Measurements from ENCODE around the gene PARP6. TPM values are rescaled to one million over a fixed set of nuclear protein-coding genes. Genes with fewer than 3 reads are reported as not detected.

PARP6 gene
- total and polyA plus RNA-seq, 8 donors = 29.6 to 101 (median 63.6) TPM

GRCh38 chr15:72230197-72231065 lies 41.9 kb downstream of the PARP6 start:
- H3K4me1 ChIP-seq = peaks cover 48 to 60% (median 59%) of the 10 kb centered on the region in 4 donors
- 0 to 1% (median 1%) methylated on average over 67 to 79 of the region's 79 CpGs for WGBS, 5 donors
- peak; percentile 84 to 97 for DNase-seq
- peak overlapping the region; percentile 91 to 97 (median 96) for H3K27ac ChIP-seq
- intact Hi-C loops (cut with DNase I; ENCODE audit: low total_unique reads) = no loop called here
- peak overlapping the region; percentile 78 to 96 (median 90) for H3K4me3 ChIP-seq
- no peaks in the 10 kb centered on the region for H3K36me3 ChIP-seq
- TF ChIP-seq EP300 (IDR thresholded peaks at IDR 0.05) (no peak), POLR2AphosphoS5 (IDR thresholded peaks at IDR 0.05) (peak; percentile 4 to 84 (median 60)), POLR2A (IDR thresholded peaks at IDR 0.05) (peak in 1 of 4 donors; percentile 42), CTCF (IDR thresholded peaks at IDR 0.05) (no peak)
- no peaks in the 10 kb centered on the region for H3K9me3 ChIP-seq
- no peaks in the 10 kb centered on the region for H3K27me3 ChIP-seq

- TF ChIP-seq CTCF (IDR thresholded peaks at IDR 0.05) = no peak
- no peak for TF ChIP-seq POLR2AphosphoS5 (IDR thresholded peaks at IDR 0.05)
- no peak for TF ChIP-seq EP300 (IDR thresholded peaks at IDR 0.05)
- TF ChIP-seq POLR2A (IDR thresholded peaks at IDR 0.05) = no peak
- Histone ChIP-seq H3K4me3 (peak overlapping the region; percentile 78 to 96 (median 90)), H3K9me3 (no peaks in the 10 kb centered on the region), H3K36me3 (no peaks in the 10 kb centered on the region), H3K27me3 (no peaks in the 10 kb centered on the region), H3K4me1 (peaks cover 48 to 63% (median 61%) of the 10 kb centered on the region in 4 donors), H3K27ac (peak overlapping the region; percentile 91 to 97 (median 96))
- DNase-seq = no peak
- intact Hi-C loops (cut with DNase I; ENCODE audit: low total_unique reads) = no loop called here
- WGBS, 5 donors = 0 to 1% (median 0%) methylated on average over 23 to 29 of the region's 29 CpGs
These were observed 42.5 kb downstream of the PARP6 start for GRCh38 chr15:72229947-72230196.

GRCh38 chr15:72229076-72229946 lies 43.0 kb downstream of the PARP6 start:
- intact Hi-C loops (cut with DNase I; ENCODE audit: low total_unique reads) = no loop called here
- DNase-seq = peak in 1 of 2 donors; percentile 56
- peak overlapping the region; percentile 91 to 97 (median 96) for H3K27ac ChIP-seq
- peaks cover 48 to 63% (median 61%) of the 10 kb centered on the region in 4 donors for H3K4me1 ChIP-seq
- peak overlapping the region; percentile 78 to 96 (median 90) for H3K4me3 ChIP-seq
- TF ChIP-seq POLR2A (IDR thresholded peaks at IDR 0.05) = no peak
- TF ChIP-seq CTCF (IDR thresholded peaks at IDR 0.05) = no peak
- no peak for TF ChIP-seq POLR2AphosphoS5 (IDR thresholded peaks at IDR 0.05)
- no peak for TF ChIP-seq EP300 (IDR thresholded peaks at IDR 0.05)
- peaks cover 0 to 3% (median 2%) of the 10 kb centered on the region in 4 donors for H3K36me3 ChIP-seq
- H3K27me3 ChIP-seq = no peaks in the 10 kb centered on the region
- no peaks in the 10 kb centered on the region for H3K9me3 ChIP-seq
- 3 to 5% (median 3%) methylated on average over 23 to 25 of the region's 25 CpGs for WGBS, 5 donors

- Histone ChIP-seq H3K9me3 (no peaks in the 10 kb centered on the region), H3K4me3 (peak overlapping the region in 2 of 4 donors; percentile 78 to 96), H3K27ac (peak overlapping the region in 4 of 5 donors; percentile 91 to 96 (median 94)), H3K27me3 (no peaks in the 10 kb centered on the region), H3K4me1 (peaks cover 47 to 72% (median 61%) of the 10 kb centered on the region in 4 donors), H3K36me3 (peaks cover 0 to 15% (median 10%) of the 10 kb centered on the region in 4 donors)
- no peak for TF ChIP-seq POLR2AphosphoS5 (IDR thresholded peaks at IDR 0.05)
- TF ChIP-seq EP300 (IDR thresholded peaks at IDR 0.05) = no peak
- no peak for TF ChIP-seq CTCF (IDR thresholded peaks at IDR 0.05)
- no peak for TF ChIP-seq POLR2A (IDR thresholded peaks at IDR 0.05)
- WGBS, 5 donors = 40 to 73% (median 65%) methylated on average over 4 of the region's 4 CpGs
- intact Hi-C loops (cut with DNase I; ENCODE audit: low total_unique reads) = no loop called here
- DNase-seq = no peak
These were observed 44.6 kb downstream of the PARP6 start for GRCh38 chr15:72227720-72228119.

Measured in stomach (tissue), 9 donors.